ENCODE data around the gene ABCC1. TPM values are rescaled to one million over a fixed set of nuclear protein-coding genes. Genes with fewer than 3 reads are reported as not detected.

Gene ABCC1
- total RNA-seq, 2 donors from 2014 or later: 22.0 to 22.2 TPM

DNA sequence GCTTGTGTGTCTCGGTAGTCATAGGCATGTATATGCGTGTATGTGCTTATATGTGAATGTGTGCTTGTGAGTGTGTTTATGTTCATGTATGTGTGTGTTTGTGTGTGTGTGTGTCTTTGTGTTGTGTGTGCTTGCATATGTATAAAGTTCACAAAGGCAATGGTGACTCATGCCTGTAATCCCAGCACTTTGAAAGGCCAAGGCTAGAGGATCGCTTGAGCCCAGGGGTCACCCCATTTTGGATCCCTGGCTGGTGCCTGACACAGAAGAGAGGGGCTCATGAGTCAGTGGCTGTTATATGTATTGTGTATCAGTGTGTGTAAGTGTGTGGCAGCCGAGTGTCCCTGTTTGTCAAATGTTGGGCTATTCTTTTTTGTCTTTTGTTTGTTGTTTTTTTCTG is 69.3 kb downstream of the ABCC1 start:
- H3K4me3 ChIP-seq: no peak overlapping the region
- H3K27ac ChIP-seq: no peak overlapping the region
- TF ChIP-seq, protein P1, sequence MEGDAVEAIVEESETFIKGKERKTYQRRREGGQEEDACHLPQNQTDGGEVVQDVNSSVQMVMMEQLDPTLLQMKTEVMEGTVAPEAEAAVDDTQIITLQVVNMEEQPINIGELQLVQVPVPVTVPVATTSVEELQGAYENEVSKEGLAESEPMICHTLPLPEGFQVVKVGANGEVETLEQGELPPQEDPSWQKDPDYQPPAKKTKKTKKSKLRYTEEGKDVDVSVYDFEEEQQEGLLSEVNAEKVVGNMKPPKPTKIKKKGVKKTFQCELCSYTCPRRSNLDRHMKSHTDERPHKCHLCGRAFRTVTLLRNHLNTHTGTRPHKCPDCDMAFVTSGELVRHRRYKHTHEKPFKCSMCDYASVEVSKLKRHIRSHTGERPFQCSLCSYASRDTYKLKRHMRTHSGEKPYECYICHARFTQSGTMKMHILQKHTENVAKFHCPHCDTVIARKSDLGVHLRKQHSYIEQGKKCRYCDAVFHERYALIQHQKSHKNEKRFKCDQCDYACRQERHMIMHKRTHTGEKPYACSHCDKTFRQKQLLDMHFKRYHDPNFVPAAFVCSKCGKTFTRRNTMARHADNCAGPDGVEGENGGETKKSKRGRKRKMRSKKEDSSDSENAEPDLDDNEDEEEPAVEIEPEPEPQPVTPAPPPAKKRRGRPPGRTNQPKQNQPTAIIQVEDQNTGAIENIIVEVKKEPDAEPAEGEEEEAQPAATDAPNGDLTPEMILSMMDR (IDR thresholded peaks at IDR 0.05): no peak
- intact Hi-C loops (cut with DNase I): loop anchor here (10.0 kb wide), 1 partner anchor 64 kb away; no protein-coding TSS in a partner anchor
- H3K27me3 ChIP-seq: no peaks in the 10 kb centered on the region
- H3K4me1 ChIP-seq: peaks cover 8% of the 10 kb centered on the region
- DNase-seq: no peak
- no peaks in the 10 kb centered on the region for H3K36me3 ChIP-seq
- no peaks in the 10 kb centered on the region for H3K9me3 ChIP-seq
- H3K9ac ChIP-seq (ENCODE audit: low read depth in 2 of 2, low read length in 2 of 2): no peak overlapping the region

DNA sequence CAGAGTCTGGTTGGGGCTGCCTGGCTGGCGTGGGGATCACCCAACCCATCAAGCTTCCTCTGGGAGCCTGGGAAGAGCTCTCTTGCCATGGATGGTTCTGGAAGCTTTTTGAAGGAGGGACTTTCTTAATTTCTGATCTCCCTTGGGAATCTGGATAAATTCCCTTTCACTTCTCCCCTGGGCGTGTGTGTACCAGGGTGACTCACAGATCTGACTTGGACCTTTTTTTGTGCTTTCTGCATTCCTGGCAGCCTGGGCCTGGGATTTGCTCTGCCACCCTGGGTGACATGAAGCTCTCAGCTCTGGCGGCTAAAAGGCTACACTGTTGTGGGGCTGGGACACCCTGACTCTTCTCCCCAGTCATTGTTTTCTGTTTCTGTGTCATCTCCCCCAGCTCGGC is 70.1 kb downstream of the ABCC1 start:
- DNase-seq: no peak
- H3K9me3 ChIP-seq: no peaks in the 10 kb centered on the region
- TF ChIP-seq, protein P1 (IDR thresholded peaks at IDR 0.05): no peak
- no peak overlapping the region for H3K27ac ChIP-seq
- no peak overlapping the region for H3K4me3 ChIP-seq
- intact Hi-C loops (cut with DNase I): loop anchor here (10.0 kb wide), 1 partner anchor 65 kb away; no protein-coding TSS in a partner anchor
- no peaks in the 10 kb centered on the region for H3K36me3 ChIP-seq
- no peak overlapping the region for H3K9ac ChIP-seq (ENCODE audit: low read depth in 2 of 2, low read length in 2 of 2)
- H3K4me1 ChIP-seq: peaks cover 8% of the 10 kb centered on the region
- no peaks in the 10 kb centered on the region for H3K27me3 ChIP-seq

DNA sequence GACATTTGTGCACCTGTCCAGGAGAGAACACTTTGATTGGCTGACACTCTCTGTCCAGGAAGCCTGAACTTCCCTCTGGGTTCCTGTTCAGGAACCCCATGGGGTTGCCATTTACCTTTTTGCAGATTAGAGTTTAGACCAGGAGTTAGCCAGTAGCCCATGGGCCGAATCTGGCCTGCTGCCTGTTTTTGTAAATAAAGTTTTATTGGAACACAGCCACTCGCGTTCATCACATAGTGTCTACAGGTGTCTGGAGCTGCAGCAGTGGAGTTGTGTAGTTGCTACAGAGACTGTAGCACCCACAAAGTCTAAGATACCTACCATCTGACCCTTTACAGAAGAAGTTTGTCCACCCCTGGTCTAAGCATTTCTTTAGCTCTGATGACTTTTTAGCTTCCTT is 70.9 kb downstream of the ABCC1 start:
- TF ChIP-seq, protein P1 (IDR thresholded peaks at IDR 0.05): no peak
- H3K4me1 ChIP-seq: peaks cover 8% of the 10 kb centered on the region
- no peak for DNase-seq
- H3K27ac ChIP-seq: no peak overlapping the region
- H3K4me3 ChIP-seq: no peak overlapping the region
- H3K9me3 ChIP-seq: no peaks in the 10 kb centered on the region
- H3K9ac ChIP-seq (ENCODE audit: low read depth in 2 of 2, low read length in 2 of 2): no peak overlapping the region
- intact Hi-C loops (cut with DNase I): no loop called here
- no peaks in the 10 kb centered on the region for H3K36me3 ChIP-seq
- H3K27me3 ChIP-seq: no peaks in the 10 kb centered on the region

DNA sequence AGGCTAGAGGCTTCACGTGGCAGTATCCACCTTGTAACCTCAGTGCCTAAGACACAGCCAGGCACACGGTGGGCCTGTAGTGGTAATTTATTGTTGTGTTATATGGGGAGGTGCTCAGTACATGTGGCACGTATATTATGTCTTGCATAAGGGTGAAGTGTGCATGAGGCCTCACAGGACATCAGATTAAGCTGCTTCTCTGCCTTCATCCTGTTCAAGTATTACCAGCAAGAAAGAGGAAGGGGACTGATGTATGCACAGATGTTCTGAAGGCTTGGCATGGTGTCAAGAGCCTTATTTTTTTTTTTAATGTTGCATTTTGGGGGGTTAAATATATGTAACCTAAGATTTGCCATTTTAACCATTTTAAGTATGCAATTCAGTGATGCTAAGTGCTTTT is 71.6 kb downstream of the ABCC1 start:
- H3K27me3 ChIP-seq: no peaks in the 10 kb centered on the region
- intact Hi-C loops (cut with DNase I): no loop called here
- H3K27ac ChIP-seq: no peak overlapping the region
- H3K4me3 ChIP-seq: no peak overlapping the region
- DNase-seq: no peak
- no peaks in the 10 kb centered on the region for H3K9me3 ChIP-seq
- H3K36me3 ChIP-seq: no peaks in the 10 kb centered on the region
- peaks cover 8% of the 10 kb centered on the region for H3K4me1 ChIP-seq
- H3K9ac ChIP-seq (ENCODE audit: low read depth in 2 of 2, low read length in 2 of 2): no peak overlapping the region
- TF ChIP-seq, protein P1 (IDR thresholded peaks at IDR 0.05): no peak

DNA sequence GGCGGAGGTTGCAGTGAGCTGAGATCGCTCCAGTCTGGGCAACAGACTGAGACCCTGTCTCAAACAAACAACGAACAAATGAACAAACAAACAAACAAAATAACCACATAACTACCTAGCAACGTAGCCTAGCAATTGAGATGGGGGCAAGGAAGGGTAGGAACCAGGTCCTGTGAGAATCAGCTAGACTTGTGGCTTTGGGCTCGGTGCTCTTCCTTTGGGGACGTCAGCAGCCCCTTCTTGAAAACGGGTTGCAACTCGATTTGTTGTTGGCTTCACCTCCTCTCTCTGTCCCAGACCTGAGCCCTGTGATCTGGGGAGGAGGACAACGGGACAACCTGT is 72.2 kb downstream of the ABCC1 start:
- no peaks in the 10 kb centered on the region for H3K27me3 ChIP-seq
- H3K9ac ChIP-seq (ENCODE audit: low read depth in 2 of 2, low read length in 2 of 2): no peak overlapping the region
- H3K4me1 ChIP-seq: peaks cover 8% of the 10 kb centered on the region
- H3K9me3 ChIP-seq: no peaks in the 10 kb centered on the region
- TF ChIP-seq, protein P1 (IDR thresholded peaks at IDR 0.05): no peak
- peak overlapping the region; percentile 36 for H3K27ac ChIP-seq
- no peak overlapping the region for H3K4me3 ChIP-seq
- intact Hi-C loops (cut with DNase I): no loop called here
- DNase-seq: no peak
- H3K36me3 ChIP-seq: no peaks in the 10 kb centered on the region

Measured in colonic mucosa (tissue), 4 donors.